Pons (tissue), 1 donor: ENCODE results near the gene PCSK2.

Experiments used
- DNase-seq: peaks from one replicate; pipeline ENCODE4 v3.0.0-alpha.2; 2016; ENCODE audit warnings: low spot score

Gene PCSK2

GRCh38 chr20:17262786-17263185 is 35.9 kb downstream of the PCSK2 start:
- DNase-seq = no peak

GRCh38 chr20:17273717-17274116 is 46.9 kb downstream of the PCSK2 start:
- no peak for DNase-seq

GRCh38 chr20:17276101-17276500 is 49.3 kb downstream of the PCSK2 start:
- no peak for DNase-seq

- DNase-seq = no peak
Measured at GRCh38 chr20:17281478-17281877, 54.6 kb downstream of the PCSK2 start.

- no peak for DNase-seq
Measured at GRCh38 chr20:17282501-17282900, 55.7 kb downstream of the PCSK2 start.

GRCh38 chr20:17287503-17287902 is 60.7 kb downstream of the PCSK2 start:
- DNase-seq = no peak

GRCh38 chr20:17287998-17288397 is 61.2 kb downstream of the PCSK2 start:
- DNase-seq = no peak

- no peak for DNase-seq
Measured at GRCh38 chr20:17295151-17295726, 68.4 kb downstream of the PCSK2 start.

GRCh38 chr20:17295991-17296390 is 69.2 kb downstream of the PCSK2 start:
- no peak for DNase-seq

- DNase-seq = no peak
Measured at GRCh38 chr20:17298171-17298570, 71.3 kb downstream of the PCSK2 start.

- no peak for DNase-seq
Measured at GRCh38 chr20:17298751-17299150, 71.9 kb downstream of the PCSK2 start.

GRCh38 chr20:17300113-17300512 is 73.3 kb downstream of the PCSK2 start:
- no peak for DNase-seq

GRCh38 chr20:17304774-17305173 is 77.9 kb downstream of the PCSK2 start:
- no peak for DNase-seq

GRCh38 chr20:17306427-17306826 is 79.6 kb downstream of the PCSK2 start:
- DNase-seq = no peak

- no peak for DNase-seq
Measured at GRCh38 chr20:17314264-17314663, 87.4 kb downstream of the PCSK2 start.

GRCh38 chr20:17315407-17316231 is 88.8 kb downstream of the PCSK2 start:
- DNase-seq = no peak

GRCh38 chr20:17316316-17317038 is 89.6 kb downstream of the PCSK2 start:
- no peak for DNase-seq

GRCh38 chr20:17317341-17317740 is 90.5 kb downstream of the PCSK2 start:
- no peak for DNase-seq

GRCh38 chr20:17320456-17320855 is 93.6 kb downstream of the PCSK2 start:
- no peak for DNase-seq

- DNase-seq = no peak
Measured at GRCh38 chr20:17326096-17326495, 99.3 kb downstream of the PCSK2 start.

- no peak for DNase-seq
Measured at GRCh38 chr20:17327185-17328148, 100.6 kb downstream of the PCSK2 start.

GRCh38 chr20:17334932-17335331 is 108.1 kb downstream of the PCSK2 start:
- no peak for DNase-seq
